M059J (cell line): ENCODE results near the gene PREX1. TPM values are rescaled to one million over a fixed set of nuclear protein-coding genes. Genes with fewer than 3 reads are reported as not detected.

ENCODE experiments used
- DNase-seq: peaks from one replicate; pipeline ENCODE4 v3.0.0-alpha.2; 2012; ENCODE audit warnings: low read depth
- total RNA-seq: library from RNA; depleted of rRNA; stranded (reverse); fragments of >200 nt; shearing (Covaris generic); gene quantifications from 2 replicates; pipeline ENCODE4 v1.2.3, GENCODE V29; 2014

The PREX1 gene
- total RNA-seq, 1 experiment from 2014 or later: 5.2 TPM

DNA sequence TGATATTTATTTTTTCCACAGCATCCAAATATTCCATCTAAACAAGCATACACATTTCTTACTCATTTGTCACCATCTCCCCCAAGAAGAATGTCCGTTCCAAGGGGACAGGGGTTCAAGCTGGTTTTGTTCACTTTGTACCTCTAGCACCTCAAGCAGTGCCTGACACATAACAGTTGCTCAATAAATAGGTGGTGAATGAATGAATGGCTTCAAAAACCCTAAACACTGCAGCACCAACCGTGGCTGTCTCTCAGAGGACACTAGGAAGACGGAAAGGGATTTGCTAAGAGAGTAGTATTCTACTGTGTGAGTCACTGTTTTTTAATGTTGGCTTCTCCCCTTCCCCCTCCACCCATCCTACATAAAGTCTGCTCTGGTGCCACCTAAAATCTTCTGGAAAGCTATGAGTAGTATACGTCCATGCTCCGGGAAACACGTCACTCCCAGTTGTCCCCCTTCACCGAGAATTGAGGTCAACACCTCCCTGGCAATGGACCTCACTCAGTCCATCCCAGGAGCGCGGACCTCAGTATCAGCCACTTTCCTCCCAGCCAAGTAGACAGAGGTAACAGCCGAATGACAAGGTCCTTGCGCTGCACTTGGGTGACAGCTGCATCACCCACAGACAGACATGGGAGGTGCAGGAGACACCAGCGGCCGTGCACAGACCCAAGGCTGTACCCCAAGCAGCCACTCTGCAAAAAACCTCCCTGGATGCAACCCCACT lies 107.4 kb downstream of the PREX1 start:
- no peak for DNase-seq

DNA sequence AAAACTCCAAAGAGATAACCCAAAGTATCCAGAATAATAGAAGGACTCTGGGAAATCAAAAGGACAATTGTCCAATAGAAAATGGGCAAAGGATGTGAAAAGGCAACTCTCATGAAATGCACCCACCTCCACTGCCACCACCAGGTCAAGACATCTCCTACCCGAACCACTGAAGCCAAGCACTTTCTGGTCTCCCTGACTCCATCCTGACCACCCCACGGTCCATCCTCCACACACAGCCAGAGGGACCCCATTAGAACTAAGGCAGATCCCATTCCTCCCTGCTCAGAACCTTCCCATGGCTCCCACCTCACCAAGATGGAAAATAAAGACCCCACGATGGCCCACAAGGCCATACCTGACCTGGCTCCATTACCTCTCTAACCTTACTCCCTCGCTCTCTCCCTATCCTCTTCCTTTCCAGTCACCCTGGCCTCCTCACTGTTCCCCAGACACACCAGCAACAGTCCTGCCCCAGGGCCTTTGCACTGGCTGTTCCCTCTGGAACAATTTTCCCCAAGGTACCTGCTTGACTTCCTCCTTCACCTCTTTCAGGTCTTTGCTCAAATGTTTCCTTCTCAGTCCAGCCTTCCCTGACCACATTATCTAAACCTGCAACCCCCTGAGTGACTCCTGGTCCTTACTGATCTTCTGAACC lies 108.1 kb downstream of the PREX1 start:
- no peak for DNase-seq

DNA sequence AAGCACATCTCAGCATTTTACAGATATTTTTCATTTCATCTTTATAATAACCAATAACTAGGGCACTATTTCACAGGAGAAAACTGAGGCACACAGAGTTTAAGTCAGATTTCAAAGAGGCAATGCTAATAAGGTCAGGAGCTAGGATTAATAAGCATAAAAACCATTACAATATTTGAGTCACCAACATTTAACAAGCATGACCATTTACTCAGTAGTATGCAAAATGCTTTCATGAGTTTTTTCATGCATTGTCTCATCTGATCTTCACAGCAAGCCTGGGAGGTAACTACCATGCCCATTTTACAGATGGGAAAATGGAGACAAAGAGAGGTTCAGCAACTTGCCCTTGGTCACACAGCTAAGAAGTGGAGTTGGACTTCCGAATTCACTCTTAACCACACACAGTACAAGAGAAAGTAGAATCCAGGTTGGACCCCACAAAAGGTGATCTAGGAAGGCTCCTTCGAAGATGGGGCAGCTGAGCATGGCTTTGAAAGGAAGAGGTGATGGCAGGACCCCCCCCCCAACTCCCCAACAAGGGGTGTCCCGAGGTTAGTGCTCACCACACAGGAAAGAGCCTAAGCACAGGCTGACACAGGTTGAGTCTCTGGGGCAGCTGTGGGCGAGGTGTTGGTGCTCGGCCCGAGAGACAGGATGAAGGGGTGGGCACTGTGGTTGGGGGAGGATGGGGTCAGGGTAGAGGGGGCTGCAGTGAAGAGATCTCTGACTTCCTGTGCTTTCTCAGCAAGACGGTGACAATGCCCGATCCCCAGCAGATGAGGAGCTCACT lies 108.8 kb downstream of the PREX1 start:
- no peak for DNase-seq

DNA sequence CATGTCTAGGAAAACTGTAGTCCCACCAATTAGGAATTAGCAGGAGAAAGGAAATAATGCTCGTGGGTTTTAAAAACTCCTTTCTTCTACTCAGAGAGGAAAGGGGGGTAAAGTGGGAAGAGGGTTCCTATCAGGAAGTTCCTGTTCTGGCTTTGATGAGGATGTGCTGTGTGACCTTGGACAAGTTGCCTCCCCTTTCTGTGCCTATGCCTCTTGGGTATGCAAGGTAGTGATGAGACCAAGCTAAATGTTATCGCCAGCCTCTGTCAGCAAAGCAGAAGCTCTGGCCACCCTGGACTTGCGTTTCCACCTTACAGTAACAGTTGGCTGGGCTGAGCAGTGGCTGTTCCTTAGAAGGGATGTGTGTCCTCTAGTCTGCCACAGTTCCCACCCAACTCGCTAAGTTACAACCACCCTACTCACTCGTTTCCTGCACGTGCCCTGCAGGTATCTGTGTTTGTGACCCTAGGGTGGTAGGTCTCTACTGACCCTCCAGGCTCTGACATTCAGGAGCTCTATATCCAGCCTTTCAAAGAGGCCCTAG lies 110.0 kb downstream of the PREX1 start:
- DNase-seq: no peak

DNA sequence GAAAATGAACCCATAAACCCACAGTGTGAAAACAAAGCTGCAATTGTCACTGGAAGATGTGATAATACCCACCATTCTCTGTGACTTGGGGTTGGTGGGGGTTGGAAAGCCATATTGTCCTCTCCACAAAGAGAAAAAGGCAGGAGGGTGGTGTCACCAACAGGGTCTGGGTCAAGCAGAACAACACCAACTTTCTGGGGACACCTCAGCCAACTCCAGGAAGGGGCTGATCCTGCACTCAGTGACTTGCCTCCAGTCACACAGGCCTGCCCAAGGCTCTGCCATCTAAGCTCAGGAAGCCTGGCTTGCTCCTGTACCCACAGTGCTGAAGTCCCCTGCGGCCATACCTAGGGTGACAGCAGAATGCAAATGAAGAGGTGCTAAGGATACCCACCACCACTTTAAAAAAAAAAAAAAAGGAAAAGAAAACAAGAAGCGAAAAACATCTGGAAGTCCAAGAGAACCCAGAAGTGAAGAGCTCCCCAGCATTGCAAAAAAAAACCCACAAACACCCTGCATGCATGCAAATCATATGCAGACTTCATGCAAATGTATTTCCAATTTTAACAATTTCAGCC lies 110.6 kb downstream of the PREX1 start:
- no peak for DNase-seq

DNA sequence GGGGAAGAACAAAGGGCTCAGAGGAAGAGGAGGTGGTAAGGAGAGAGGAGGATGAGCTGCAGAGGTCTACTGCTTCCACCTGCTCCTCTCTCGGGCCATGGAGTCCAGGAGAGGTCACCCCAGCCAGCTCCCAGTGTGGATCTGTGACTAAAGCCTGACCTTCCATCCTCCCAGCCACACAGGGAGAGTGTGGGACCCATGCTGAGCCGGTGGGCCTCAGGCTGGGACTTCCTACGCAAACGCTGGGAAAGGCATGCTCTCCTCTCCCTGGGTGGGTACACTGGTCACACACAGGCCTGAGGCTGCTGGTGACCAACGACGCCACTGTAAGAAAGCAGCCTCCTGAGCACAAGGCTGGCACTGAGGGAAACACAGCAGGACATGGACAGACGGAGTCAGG lies 111.3 kb downstream of the PREX1 start:
- DNase-seq: no peak

DNA sequence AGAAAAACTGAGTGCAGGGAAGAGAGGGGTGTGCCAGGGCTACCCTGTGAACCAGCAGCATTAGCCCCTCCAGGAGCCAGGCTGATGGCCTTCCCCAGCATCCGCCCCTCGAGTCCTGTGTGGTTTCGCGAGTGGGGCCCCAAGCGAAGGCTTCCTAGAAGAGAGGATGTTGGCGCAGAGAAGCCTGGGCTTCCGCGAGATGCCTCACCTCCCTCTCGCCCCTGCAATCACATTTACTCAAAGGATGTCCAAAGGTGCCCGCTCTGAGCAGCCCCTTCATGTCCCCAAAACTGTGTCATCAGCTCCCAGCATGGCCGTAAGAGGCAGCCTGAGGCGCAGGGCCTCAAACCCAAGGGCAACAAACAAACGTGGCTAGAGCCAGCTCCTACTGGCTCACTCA lies 111.7 kb downstream of the PREX1 start:
- DNase-seq: no peak

DNA sequence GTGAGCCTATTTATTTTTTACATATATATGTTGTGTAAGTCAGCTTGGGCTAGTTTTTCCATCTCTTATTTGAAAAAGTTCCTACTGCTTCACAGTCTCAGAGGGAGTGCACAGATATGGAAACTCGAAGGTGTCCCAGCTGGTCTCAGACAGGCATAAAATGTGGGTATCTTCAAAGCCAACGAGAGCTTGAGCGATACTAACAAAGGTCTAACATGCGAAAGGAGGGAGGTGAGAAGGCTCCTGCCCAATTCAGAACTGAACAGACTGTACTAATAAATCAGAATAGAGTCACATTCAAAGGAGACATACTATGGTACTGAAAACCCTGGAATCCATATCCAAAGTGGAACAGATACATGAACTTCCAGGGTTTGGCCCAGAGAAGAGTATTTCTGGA lies 113.0 kb downstream of the PREX1 start:
- DNase-seq: no peak

DNA sequence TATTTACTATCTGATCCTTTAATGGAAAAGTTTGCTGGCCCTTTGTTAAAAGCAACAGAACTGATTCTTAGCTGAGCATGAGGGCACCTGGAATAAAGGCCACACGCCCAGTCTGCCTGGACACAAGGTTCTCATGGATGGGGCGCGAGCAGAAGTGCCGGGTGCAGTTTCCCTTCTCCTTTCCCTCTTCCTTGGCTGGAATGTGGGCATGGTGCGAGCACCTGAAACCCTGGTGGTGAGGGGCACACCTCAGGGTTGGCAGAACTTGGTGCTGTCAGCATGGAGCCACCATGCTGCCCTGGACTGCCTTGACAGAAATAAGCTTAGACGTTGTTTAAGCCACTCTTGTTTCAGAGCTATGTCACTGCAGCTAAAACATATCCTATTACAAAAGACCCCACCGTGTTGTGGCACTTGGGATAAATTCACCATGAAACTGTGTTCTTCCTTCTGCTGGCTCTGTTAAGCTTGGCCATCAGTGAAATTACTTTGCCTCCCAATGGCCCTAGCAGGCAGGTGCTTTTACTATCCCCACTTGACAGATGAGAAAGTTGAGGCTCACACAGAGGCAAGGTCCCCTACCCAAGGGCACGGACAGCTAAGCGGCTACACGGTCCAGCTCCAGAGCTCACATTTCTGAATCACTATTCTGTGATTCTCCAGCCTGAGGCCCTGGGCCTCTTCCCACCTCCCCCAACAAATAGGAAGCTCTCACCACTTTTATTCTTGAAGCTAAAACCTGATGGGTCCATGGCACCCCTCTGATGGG lies 115.9 kb downstream of the PREX1 start:
- DNase-seq: no peak

DNA sequence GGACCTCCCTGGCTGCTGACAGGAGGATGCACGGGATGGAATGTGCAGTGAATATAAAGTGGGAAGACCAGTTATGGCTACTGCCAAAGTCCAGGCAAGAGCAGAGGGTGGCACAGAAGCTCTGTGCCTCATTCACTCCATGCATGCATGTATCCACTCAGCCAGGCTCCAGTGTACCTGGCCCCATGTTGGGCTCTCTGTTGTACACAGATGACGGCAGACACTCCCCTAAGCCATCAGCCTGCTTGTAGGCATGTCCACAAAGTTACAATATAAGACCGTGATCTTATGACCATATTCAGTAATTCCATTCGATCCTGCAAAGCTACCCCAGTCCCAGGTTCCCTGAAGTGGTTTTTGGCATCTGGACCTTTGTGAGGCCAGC lies 116.8 kb downstream of the PREX1 start:
- no peak for DNase-seq

DNA sequence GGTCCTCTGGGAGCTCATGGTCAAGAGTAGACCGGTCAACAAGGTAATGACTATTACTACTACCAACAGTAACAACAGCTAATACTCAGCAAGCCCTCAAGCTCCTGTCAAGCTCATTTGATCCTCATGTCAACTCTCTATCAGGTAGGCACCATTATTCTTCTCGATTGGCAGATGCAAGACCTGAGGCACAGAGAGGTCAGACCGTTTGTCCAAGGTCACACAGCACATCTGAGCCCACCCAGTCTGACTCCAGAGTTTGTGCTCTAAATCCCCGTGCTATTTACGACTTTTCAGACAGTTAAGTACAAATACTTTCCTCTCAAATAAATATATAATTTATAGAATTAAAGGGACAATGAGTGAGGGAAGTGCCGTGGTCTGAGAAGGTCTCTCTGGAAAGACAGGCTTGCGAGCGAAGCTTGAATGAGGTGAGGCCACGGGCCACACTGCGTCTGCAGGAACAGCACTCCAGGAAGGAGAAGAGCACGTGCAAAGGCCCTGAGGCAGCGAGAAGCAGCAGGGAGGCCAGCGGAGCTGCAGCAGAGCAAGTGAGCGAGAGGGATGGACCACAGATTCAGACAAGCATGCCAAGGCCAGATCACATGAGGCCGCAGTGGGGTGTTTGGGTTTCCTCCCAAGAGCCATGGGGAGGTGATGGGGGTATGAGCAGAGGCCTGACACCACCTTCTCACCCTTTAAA lies 117.3 kb downstream of the PREX1 start:
- no peak for DNase-seq

DNA sequence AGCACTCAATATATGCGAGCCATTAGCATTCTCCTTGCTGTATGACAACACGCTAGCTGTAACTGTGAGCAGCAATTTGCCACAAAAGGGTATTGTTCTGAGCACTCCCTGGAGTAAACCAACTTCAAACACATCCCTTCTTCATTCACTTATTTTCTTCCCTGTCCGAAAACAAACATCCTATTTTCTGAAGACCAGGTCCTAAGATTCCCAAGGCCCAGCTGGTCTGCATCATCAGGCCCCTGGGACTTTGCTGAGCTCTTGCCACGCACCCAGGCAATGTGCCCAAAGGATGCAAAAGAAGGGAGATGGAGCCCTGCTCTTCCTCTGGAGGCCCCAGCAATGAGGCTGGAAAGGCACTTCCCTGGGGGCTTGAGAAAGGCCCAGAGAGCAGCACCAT lies 118.1 kb downstream of the PREX1 start:
- no peak for DNase-seq

DNA sequence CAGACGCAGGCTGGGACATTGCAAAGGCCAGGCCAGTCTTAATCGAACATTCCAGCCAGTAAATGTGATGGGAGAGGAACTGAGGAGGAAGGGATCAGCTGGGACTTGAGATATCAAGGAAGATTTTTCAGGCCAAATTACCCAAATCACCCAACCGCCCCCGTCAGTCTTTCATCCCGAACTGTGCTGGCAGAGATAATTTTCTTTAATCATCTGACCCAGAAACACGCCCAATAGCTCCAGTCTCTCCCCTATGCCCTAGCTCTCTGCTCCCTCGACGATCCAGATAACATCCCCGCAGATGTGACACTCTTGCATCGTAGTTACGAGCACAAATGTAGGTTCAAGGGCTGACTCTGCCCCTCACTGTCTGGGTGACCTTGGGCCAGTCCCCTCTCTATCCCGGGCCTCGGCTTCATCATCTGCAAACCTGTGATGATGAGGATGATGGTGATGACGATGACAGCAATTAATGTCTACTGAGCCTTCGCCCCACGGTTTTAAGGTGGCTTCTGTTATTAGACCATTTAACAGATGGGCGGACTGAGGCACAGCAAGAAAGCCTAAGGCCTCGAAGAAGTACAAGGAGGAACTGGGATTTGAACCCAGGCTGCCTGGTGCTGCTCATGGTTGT lies 118.6 kb downstream of the PREX1 start:
- no peak for DNase-seq

DNA sequence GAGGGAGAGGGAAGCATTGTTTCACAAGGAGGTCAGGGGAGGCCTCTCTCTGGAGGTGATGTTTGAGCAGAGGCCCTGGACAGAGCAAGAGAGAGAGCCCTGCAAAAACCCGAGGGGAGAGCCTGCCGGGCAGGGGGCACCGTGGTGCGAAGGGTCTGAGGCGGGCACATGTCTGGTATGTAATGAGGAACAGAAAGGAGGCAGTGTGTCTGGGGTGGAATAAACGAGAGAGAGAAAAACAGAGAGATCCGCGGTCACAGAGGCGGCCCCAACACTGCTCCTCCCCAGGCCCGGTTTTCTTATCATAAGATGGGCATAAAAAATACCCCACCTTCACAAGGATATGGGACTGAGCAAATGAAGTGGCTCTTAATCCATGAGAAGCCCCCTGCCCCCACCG lies 119.2 kb downstream of the PREX1 start:
- DNase-seq: no peak

DNA sequence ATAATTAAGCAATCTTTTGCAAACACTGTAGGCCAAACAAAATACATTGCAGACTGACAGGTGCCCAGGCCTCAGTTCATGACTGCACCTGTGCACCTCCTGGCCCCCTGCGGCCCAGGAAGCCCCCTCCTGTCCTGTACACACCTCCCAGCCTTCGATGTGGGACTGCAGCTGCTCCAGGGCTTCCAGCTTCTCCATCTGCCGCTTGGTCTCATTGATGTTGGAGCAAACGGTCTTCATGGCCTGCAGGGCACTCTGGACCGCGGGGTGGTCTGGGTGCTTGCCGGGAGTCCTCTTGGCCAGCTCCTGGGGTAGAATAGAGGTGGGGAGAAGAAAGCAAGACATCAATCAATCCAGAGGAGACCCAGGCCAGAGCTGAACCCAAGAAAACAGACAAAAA lies 119.7 kb downstream of the PREX1 start:
- DNase-seq: no peak

DNA sequence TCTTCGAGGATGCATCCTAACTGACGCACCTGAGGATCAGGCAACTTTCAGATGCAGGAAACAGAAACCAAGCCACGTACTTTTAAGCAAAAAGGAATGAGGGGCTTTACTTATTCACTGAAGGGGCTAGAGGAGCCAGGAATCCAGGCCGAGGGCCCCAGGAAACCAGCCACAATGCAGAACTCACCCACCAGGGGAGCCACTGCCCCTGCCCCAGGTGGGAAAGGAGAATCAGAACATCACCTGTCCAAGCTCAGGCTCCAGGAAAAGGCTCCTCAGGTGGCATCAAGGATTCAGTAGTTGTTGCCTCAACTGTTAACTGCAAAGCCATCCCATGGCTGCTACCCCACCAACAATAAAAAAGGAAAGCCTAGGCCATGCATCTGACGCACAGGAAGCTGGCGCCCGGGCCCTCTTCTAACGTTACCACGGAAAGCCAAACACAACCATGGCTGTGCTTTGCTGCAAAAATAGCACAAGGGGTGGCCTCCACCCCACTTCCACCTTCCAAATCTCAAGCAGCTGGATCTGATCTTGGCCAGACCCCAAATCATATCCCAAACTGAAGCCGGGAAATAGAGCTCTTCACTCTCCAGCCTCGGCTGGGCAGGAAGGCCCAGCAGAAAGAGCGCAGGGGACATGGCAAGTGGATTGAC lies 121.0 kb downstream of the PREX1 start:
- no peak for DNase-seq

DNA sequence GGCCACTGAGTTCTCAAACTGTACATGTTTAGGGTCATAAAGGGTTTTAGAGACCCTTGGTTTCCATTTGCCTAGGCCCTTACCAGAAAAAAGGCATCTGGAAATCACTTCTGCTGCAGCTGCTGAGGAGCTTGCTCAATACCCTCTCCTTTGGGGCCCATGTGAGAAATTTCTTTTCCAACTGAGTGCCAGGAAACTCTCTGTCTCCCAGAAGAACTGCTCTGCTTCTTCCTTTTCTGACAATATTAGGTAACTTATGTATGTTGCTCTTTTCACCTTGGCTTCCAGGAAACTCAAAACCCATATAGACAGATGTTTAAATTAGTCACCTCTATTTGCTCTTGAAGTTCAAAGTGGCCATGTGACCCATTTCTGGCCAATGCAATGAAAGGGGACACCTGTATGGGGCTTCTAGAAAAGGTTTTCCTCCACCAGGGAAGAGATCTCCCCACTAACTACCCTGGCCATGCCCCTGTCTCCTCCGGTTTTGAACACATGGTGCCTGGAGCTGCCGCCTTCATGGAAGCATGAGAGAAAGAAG lies 121.6 kb downstream of the PREX1 start:
- DNase-seq: no peak

DNA sequence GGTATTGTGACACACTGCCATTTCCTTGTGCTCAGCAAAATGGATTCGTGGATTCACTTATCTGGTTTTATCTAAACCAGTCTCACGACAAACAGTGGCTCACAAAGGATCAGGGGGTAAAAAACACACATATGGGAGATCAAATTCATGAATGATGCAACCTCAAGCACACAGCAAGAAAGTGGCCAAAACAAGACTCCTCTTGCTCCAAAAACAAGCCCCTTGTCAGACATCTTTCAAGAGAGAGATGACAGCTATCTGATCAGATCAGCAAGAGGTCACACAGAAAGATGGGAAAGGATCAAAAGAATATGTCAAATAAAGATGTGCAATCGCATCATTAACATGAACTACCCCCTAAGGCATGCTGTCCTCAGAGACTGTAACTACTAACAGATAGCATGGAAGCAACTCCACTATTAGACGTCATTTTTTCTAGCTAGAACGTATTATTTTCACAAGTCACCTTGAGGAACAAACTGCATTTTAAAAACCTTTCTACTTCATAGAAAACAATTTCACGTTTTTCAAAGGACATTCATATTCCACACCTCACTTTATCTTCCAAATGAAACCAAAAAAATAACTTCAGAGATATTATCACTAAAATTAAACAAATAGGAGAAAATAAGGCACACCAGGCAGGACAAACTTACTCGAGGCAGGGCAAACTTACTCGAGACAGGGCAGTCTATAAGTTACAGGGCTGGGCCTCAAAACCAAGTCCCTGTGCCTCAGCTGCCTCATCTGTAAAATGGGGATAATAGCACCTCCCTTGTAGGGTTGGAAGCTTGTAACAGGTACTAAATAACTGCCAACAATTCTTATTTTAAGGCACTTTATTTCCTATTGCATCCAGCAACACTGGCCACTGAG lies 122.3 kb downstream of the PREX1 start:
- DNase-seq: no peak

DNA sequence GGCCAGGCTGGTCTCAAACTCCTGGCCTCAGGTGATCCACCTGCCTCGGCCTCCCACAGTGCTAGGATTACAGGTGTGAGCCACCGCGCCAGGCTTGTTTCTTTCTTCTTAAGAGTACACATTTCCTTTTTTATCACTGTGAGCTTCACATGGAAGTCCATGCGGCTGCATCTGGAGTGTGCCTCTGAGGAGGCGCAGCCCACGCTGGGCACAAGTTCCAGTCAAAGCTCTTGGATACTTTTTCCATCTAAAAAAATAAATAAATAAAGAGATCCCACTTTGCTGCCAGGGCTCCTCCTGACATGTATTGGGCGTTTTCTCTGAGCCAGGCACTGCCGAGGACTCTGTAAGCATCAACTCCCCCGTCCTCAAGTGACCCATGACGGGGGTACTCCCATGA lies 123.0 kb downstream of the PREX1 start:
- DNase-seq: no peak
